SIG-M5 (cell line): ENCODE measurements around the gene KRT83.
"Not testable (repeated sequence)": the region's sequence is repeated elsewhere in the genome, so short reads cannot be mapped to it uniquely, and the experiment has no call there.

Source experiments
- DNase-seq: peaks from one replicate; lab custom pipeline; 2025; lab: John Stamatoyannopoulos, UW

KRT83 gene

GRCh38 chr12:52286857-52287785 lies 34.1 kb downstream of the KRT83 start:
- not testable (repeated sequence) for DNase-seq

GRCh38 chr12:52285851-52286530 lies 35.2 kb downstream of the KRT83 start:
- no peak for DNase-seq

- DNase-seq = no peak
Observed at GRCh38 chr12:52285172-52285745, 35.9 kb downstream of the KRT83 start.

GRCh38 chr12:52284562-52285171 lies 36.5 kb downstream of the KRT83 start:
- no peak for DNase-seq

- no peak for DNase-seq
Observed at GRCh38 chr12:52280796-52281560, 40.2 kb downstream of the KRT83 start.

- peak; percentile 54 for DNase-seq
Observed at GRCh38 chr12:52280319-52280795, 40.8 kb downstream of the KRT83 start.

GRCh38 chr12:52279422-52280318 lies 41.5 kb downstream of the KRT83 start:
- no peak for DNase-seq

GRCh38 chr12:52278575-52279421 lies 42.4 kb downstream of the KRT83 start:
- DNase-seq = no peak

GRCh38 chr12:52277486-52278245 lies 43.5 kb downstream of the KRT83 start:
- DNase-seq = no peak

- DNase-seq = no peak
Observed at GRCh38 chr12:52275686-52276085, 45.5 kb downstream of the KRT83 start.

- no peak for DNase-seq
Observed at GRCh38 chr12:52274521-52275120, 46.6 kb downstream of the KRT83 start, which contains the start of gene KRT86. TSS of gene KRT86 (plus strand) at chr12:52274645. CDS start at chr12:52301917, 27,272 bp downstream.

- no peak for DNase-seq
Observed at GRCh38 chr12:52271158-52271557, 50.0 kb downstream of the KRT83 start.

- no peak for DNase-seq
Observed at GRCh38 chr12:52270541-52271070, 50.6 kb downstream of the KRT83 start.

GRCh38 chr12:52268212-52268611 lies 53.0 kb downstream of the KRT83 start:
- no peak for DNase-seq

- no peak for DNase-seq
Observed at GRCh38 chr12:52267699-52268098, 53.5 kb downstream of the KRT83 start.

GRCh38 chr12:52267266-52267665 lies 53.9 kb downstream of the KRT83 start:
- DNase-seq = no peak

- no peak for DNase-seq
Observed at GRCh38 chr12:52266514-52266913, 54.7 kb downstream of the KRT83 start.

GRCh38 chr12:52264435-52264825 lies 56.8 kb downstream of the KRT83 start:
- DNase-seq = no peak
